ENCODE data around the gene MYL9. TPM values are rescaled to one million over a fixed set of nuclear protein-coding genes. Genes with fewer than 3 reads are reported as not detected.
A peak's percentile ranks its signal among the peaks of the same experiment; 100 is the strongest.

The MYL9 gene
- total and polyA plus RNA-seq, 7 donors, result 23.1 to 86.6 (median 42.5) TPM

DNA sequence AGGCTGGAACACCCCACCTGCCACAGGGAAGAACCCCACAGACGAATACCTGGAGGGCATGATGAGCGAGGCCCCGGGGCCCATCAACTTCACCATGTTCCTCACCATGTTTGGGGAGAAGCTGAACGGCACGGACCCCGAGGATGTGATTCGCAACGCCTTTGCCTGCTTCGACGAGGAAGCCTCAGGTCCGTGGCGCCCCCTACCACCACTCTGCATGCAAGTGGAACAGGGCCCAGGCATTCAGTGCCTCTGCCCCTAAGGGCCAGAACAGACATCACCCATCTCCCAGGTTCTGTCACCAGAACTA is 6.6 kb downstream of the MYL9 start:
- Histone ChIP-seq H3K27me3 (ENCODE audit: insufficient read depth in 3 of 3, low read length in 2 of 3) (no peaks in the 10 kb centered on the region), H3K36me3 (ENCODE audit: insufficient read depth in 1 of 2, low read depth in 1 of 2) (peaks cover 0 to 3% of the 10 kb centered on the region in 2 donors), H3K4me3 (no peak overlapping the region), H3K4me1 (peaks cover 8% of the 10 kb centered on the region), H3K9me3 (no peaks in the 10 kb centered on the region), H3K27ac (no peak overlapping the region)
- no peak for ATAC-seq
- intact Hi-C loops (cut with DNase I), result no loop called here
- DNase-seq, result peak in 1 of 2 donors; percentile 50
- TF ChIP-seq, protein P1, sequence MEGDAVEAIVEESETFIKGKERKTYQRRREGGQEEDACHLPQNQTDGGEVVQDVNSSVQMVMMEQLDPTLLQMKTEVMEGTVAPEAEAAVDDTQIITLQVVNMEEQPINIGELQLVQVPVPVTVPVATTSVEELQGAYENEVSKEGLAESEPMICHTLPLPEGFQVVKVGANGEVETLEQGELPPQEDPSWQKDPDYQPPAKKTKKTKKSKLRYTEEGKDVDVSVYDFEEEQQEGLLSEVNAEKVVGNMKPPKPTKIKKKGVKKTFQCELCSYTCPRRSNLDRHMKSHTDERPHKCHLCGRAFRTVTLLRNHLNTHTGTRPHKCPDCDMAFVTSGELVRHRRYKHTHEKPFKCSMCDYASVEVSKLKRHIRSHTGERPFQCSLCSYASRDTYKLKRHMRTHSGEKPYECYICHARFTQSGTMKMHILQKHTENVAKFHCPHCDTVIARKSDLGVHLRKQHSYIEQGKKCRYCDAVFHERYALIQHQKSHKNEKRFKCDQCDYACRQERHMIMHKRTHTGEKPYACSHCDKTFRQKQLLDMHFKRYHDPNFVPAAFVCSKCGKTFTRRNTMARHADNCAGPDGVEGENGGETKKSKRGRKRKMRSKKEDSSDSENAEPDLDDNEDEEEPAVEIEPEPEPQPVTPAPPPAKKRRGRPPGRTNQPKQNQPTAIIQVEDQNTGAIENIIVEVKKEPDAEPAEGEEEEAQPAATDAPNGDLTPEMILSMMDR (IDR thresholded peaks at IDR 0.05), result no peak
- 65 to 71% (median 69%) methylated on average over 12 of the region's 12 CpGs for WGBS, 3 donors

- Histone ChIP-seq H3K36me3 (ENCODE audit: insufficient read depth in 1 of 2, low read depth in 1 of 2) (peaks cover 0 to 3% of the 10 kb centered on the region in 2 donors), H3K4me1 (peaks cover 3% of the 10 kb centered on the region), H3K9me3 (no peaks in the 10 kb centered on the region), H3K27ac (no peak overlapping the region), H3K27me3 (ENCODE audit: insufficient read depth in 3 of 3, low read length in 2 of 3) (no peaks in the 10 kb centered on the region), H3K4me3 (no peak overlapping the region)
- peak in 1 of 2 donors; percentile 36 for DNase-seq
- TF ChIP-seq, protein P1 (IDR thresholded peaks at IDR 0.05), result no peak
- ATAC-seq, result no peak
- intact Hi-C loops (cut with DNase I), result no loop called here
- 89 to 93% (median 91%) methylated on average over 21 to 23 of the region's 23 CpGs for WGBS, 3 donors
These were observed 7.6 kb downstream of the MYL9 start for GRCh38 chr20:36548704-36549627.

GRCh38 chr20:36549628-36549941 is 8.3 kb downstream of the MYL9 start:
- no peaks in the 10 kb centered on the region for H3K27me3 ChIP-seq (ENCODE audit: insufficient read depth in 3 of 3, low read length in 2 of 3)
- no peaks in the 10 kb centered on the region for H3K4me1 ChIP-seq
- ATAC-seq, result no peak
- no peak overlapping the region for H3K4me3 ChIP-seq
- TF ChIP-seq, protein P1 (IDR thresholded peaks at IDR 0.05), result no peak
- WGBS, 3 donors, result 78 to 88% (median 79%) methylated on average over 9 of the region's 9 CpGs
- H3K36me3 ChIP-seq (ENCODE audit: insufficient read depth in 1 of 2, low read depth in 1 of 2), result peaks cover 0 to 3% of the 10 kb centered on the region in 2 donors
- intact Hi-C loops (cut with DNase I), result no loop called here
- no peaks in the 10 kb centered on the region for H3K9me3 ChIP-seq
- no peak overlapping the region for H3K27ac ChIP-seq
- no peak for DNase-seq

GRCh38 chr20:36549942-36550789 is 8.8 kb downstream of the MYL9 start:
- Histone ChIP-seq H3K27me3 (ENCODE audit: insufficient read depth in 3 of 3, low read length in 2 of 3) (no peaks in the 10 kb centered on the region), H3K27ac (no peak overlapping the region), H3K4me1 (no peaks in the 10 kb centered on the region), H3K4me3 (no peak overlapping the region), H3K9me3 (no peaks in the 10 kb centered on the region), H3K36me3 (ENCODE audit: insufficient read depth in 1 of 2, low read depth in 1 of 2) (no peaks in the 10 kb centered on the region)
- WGBS, 3 donors, result 82 to 84% (median 84%) methylated on average over 14 to 16 of the region's 16 CpGs
- intact Hi-C loops (cut with DNase I), result no loop called here
- DNase-seq (peak in 1 of 2 donors; percentile 24), ATAC-seq (peak in 2 of 4 donors; percentile 21 to 36)
- TF ChIP-seq, protein P1 (IDR thresholded peaks at IDR 0.05), result no peak

Measured in psoas muscle (tissue), 8 donors.